Measurements from ENCODE around the gene TMEM82.
"Not testable (repeated sequence)": the region's sequence is repeated elsewhere in the genome, so short reads cannot be mapped to it uniquely, and the experiment has no call there.

The TMEM82 gene

GRCh38 chr1:15742339-15742801, at the start of gene TMEM82:
Gene TMEM82 (plus strand): TSS chr1:15742499. CDS start chr1:15742560, 61 bp downstream.
- no peak for DNase-seq
- Mint-ChIP-seq H3K27me3 (peaks cover 18% of the 10 kb centered on the region), H3K27ac (no peak within 1 kb of the TSS), H3K9me3 (no peaks in the 10 kb centered on the region), H3K4me1 (peaks cover 7% of the 10 kb centered on the region), H3K4me3 (no peak within 1 kb of the TSS), H3K36me3 (no peaks in the 10 kb centered on the region)
- CTCF ChIA-PET, result interaction anchor here (5.7 kb wide), 1 partner anchor 148 kb away, joined by 60 read pairs; no protein-coding TSS in a partner anchor

GRCh38 chr1:15693371-15693770, 48.9 kb upstream of the TMEM82 start:
- no peak overlapping the region for H3K27ac Mint-ChIP-seq
- CTCF ChIA-PET, result no interaction called here

GRCh38 chr1:15696956-15697521, 45.3 kb upstream of the TMEM82 start:
- peaks cover 49% of the 10 kb centered on the region for H3K4me1 Mint-ChIP-seq

More at GRCh38 chr1:15693371-15693770, 48.9 kb upstream of the TMEM82 start:
- Mint-ChIP-seq H3K9me3 (no peaks in the 10 kb centered on the region), H3K27me3 (no peaks in the 10 kb centered on the region), H3K36me3 (peaks cover 22% of the 10 kb centered on the region), H3K4me1 (peaks cover 39% of the 10 kb centered on the region), H3K4me3 (no peak overlapping the region)
- no peak for DNase-seq

GRCh38 chr1:15698201-15698600, 44.1 kb upstream of the TMEM82 start:
- no peaks in the 10 kb centered on the region for H3K27me3 Mint-ChIP-seq
- CTCF ChIA-PET, result interaction anchor here (1.5 to 2.2 kb wide), 2 partner anchors 10 to 43 kb away, joined by 4 to 6 read pairs; no protein-coding TSS in a partner anchor
- no peaks in the 10 kb centered on the region for H3K9me3 Mint-ChIP-seq
- peak overlapping the region; percentile 84 for H3K27ac Mint-ChIP-seq
- H3K4me1 Mint-ChIP-seq, result peaks cover 49% of the 10 kb centered on the region
- peak overlapping the region; percentile 33 for H3K4me3 Mint-ChIP-seq
- peaks cover 25% of the 10 kb centered on the region for H3K36me3 Mint-ChIP-seq
- DNase-seq, result no peak

More at GRCh38 chr1:15696956-15697521, 45.3 kb upstream of the TMEM82 start:
- H3K36me3 Mint-ChIP-seq, result peaks cover 25% of the 10 kb centered on the region
- H3K27ac Mint-ChIP-seq, result peak overlapping the region; percentile 100
- CTCF ChIA-PET, result interaction anchor here (0.6 to 2.2 kb wide), 4 partner anchors 8 to 66 kb away, joined by 3 to 6 read pairs (median 4); no protein-coding TSS in a partner anchor
- DNase-seq, result peak; percentile 70
- no peaks in the 10 kb centered on the region for H3K9me3 Mint-ChIP-seq
- H3K27me3 Mint-ChIP-seq, result no peaks in the 10 kb centered on the region
- peak overlapping the region; percentile 82 for H3K4me3 Mint-ChIP-seq

- H3K9me3 Mint-ChIP-seq, H3K27me3 Mint-ChIP-seq, CTCF ChIA-PET, H3K4me3 Mint-ChIP-seq, DNase-seq: not testable (repeated sequence)
- peaks cover 50% of the 10 kb centered on the region for H3K4me1 Mint-ChIP-seq
- H3K27ac Mint-ChIP-seq, result peak overlapping the region; percentile 72
- peaks cover 25% of the 10 kb centered on the region for H3K36me3 Mint-ChIP-seq
Observed at GRCh38 chr1:15699321-15699720, 43.0 kb upstream of the TMEM82 start.

- Mint-ChIP-seq H3K36me3 (peaks cover 17% of the 10 kb centered on the region), H3K27me3 (no peaks in the 10 kb centered on the region), H3K4me1 (peaks cover 40% of the 10 kb centered on the region), H3K9me3 (no peaks in the 10 kb centered on the region), H3K27ac (no peak overlapping the region), H3K4me3 (no peak overlapping the region)
- CTCF ChIA-PET, result interaction anchor here (0.7 kb wide), 1 partner anchor 669 kb away, joined by 3 read pairs; no protein-coding TSS in a partner anchor
- DNase-seq, result no peak
Observed at GRCh38 chr1:15700508-15700907, 41.8 kb upstream of the TMEM82 start.

- H3K27me3 Mint-ChIP-seq, result no peaks in the 10 kb centered on the region
- H3K27ac Mint-ChIP-seq, result no peak overlapping the region
- no peak for DNase-seq
- H3K4me1 Mint-ChIP-seq, result peaks cover 31% of the 10 kb centered on the region
- H3K4me3 Mint-ChIP-seq, result no peak overlapping the region
- CTCF ChIA-PET, result no interaction called here
- peaks cover 19% of the 10 kb centered on the region for H3K36me3 Mint-ChIP-seq
- no peaks in the 10 kb centered on the region for H3K9me3 Mint-ChIP-seq
Observed at GRCh38 chr1:15701784-15702183, 40.5 kb upstream of the TMEM82 start.

- no peak for DNase-seq
- H3K4me3 Mint-ChIP-seq, result no peak overlapping the region
- H3K4me1 Mint-ChIP-seq, result peaks cover 20% of the 10 kb centered on the region
- peak overlapping the region; percentile 19 for H3K27ac Mint-ChIP-seq
- no peaks in the 10 kb centered on the region for H3K9me3 Mint-ChIP-seq
- peaks cover 15% of the 10 kb centered on the region for H3K36me3 Mint-ChIP-seq
- CTCF ChIA-PET, result interaction anchor here (0.9 kb wide), 1 partner anchor 109 kb away, joined by 3 read pairs; no protein-coding TSS in a partner anchor
- H3K27me3 Mint-ChIP-seq, result no peaks in the 10 kb centered on the region
Observed at GRCh38 chr1:15702722-15703550, 39.4 kb upstream of the TMEM82 start.

- H3K27ac Mint-ChIP-seq, result peak overlapping the region; percentile 19
- CTCF ChIA-PET, result no interaction called here
Observed at GRCh38 chr1:15703562-15703961, 38.7 kb upstream of the TMEM82 start.

GRCh38 chr1:15704526-15705183, 37.6 kb upstream of the TMEM82 start:
- CTCF ChIA-PET, result no interaction called here
- H3K27me3 Mint-ChIP-seq, result no peaks in the 10 kb centered on the region
- DNase-seq, result no peak
- peaks cover 7% of the 10 kb centered on the region for H3K4me1 Mint-ChIP-seq
- peaks cover 12% of the 10 kb centered on the region for H3K36me3 Mint-ChIP-seq
- H3K27ac Mint-ChIP-seq, result no peak overlapping the region
- no peaks in the 10 kb centered on the region for H3K9me3 Mint-ChIP-seq
- H3K4me3 Mint-ChIP-seq, result no peak overlapping the region

More at GRCh38 chr1:15703562-15703961, 38.7 kb upstream of the TMEM82 start:
- H3K36me3 Mint-ChIP-seq, result peaks cover 15% of the 10 kb centered on the region
- no peaks in the 10 kb centered on the region for H3K27me3 Mint-ChIP-seq
- no peak for DNase-seq
- H3K4me1 Mint-ChIP-seq, result peaks cover 15% of the 10 kb centered on the region
- no peaks in the 10 kb centered on the region for H3K9me3 Mint-ChIP-seq
- no peak overlapping the region for H3K4me3 Mint-ChIP-seq

- no peaks in the 10 kb centered on the region for H3K9me3 Mint-ChIP-seq
- CTCF ChIA-PET, result no interaction called here
- no peak for DNase-seq
- H3K4me3 Mint-ChIP-seq, result no peak overlapping the region
- H3K27me3 Mint-ChIP-seq, result no peaks in the 10 kb centered on the region
- peaks cover 12% of the 10 kb centered on the region for H3K36me3 Mint-ChIP-seq
- no peak overlapping the region for H3K27ac Mint-ChIP-seq
- H3K4me1 Mint-ChIP-seq, result peaks cover 7% of the 10 kb centered on the region
Observed at GRCh38 chr1:15705184-15705566, 37.1 kb upstream of the TMEM82 start.

GRCh38 chr1:15706751-15707150, 35.5 kb upstream of the TMEM82 start:
- Mint-ChIP-seq H3K4me3 (no peak overlapping the region), H3K27ac (no peak overlapping the region), H3K36me3 (peaks cover 8% of the 10 kb centered on the region), H3K4me1 (peaks cover 5% of the 10 kb centered on the region), H3K9me3 (no peaks in the 10 kb centered on the region), H3K27me3 (no peaks in the 10 kb centered on the region)
- no peak for DNase-seq
- CTCF ChIA-PET, result interaction anchor here (1.9 kb wide), 1 partner anchor 10 kb away, joined by 5 read pairs; no protein-coding TSS in a partner anchor

GRCh38 chr1:15707239-15707925, 34.9 kb upstream of the TMEM82 start:
- no peak overlapping the region for H3K27ac Mint-ChIP-seq
- peaks cover 8% of the 10 kb centered on the region for H3K36me3 Mint-ChIP-seq
- H3K4me3 Mint-ChIP-seq, result no peak overlapping the region
- peaks cover 5% of the 10 kb centered on the region for H3K4me1 Mint-ChIP-seq
- no peaks in the 10 kb centered on the region for H3K27me3 Mint-ChIP-seq
- CTCF ChIA-PET, result interaction anchor here (1.4 to 2.0 kb wide), 3 partner anchors 9 to 34 kb away, joined by 3 to 5 read pairs (median 4); no protein-coding TSS in a partner anchor
- H3K9me3 Mint-ChIP-seq, result no peaks in the 10 kb centered on the region
- no peak for DNase-seq

Data from activated naive CD4-positive, alpha-beta T cell treated with anti-CD3 and anti-CD28 coated beads, Interleukin-2, amount 10 ng/mL, durations not matched to agents 7 days and 5 days (primary cell).